GM21619 (cell line): ENCODE measurements around the gene TBRG4.

ENCODE experiments used
- ATAC-seq: cut with Tn5 transposase; IDR thresholded peaks from one replicate; pipeline ENCODE4 v1.9.1; 2021; ENCODE audit not compliant: unreplicated experiment

Gene TBRG4

DNA sequence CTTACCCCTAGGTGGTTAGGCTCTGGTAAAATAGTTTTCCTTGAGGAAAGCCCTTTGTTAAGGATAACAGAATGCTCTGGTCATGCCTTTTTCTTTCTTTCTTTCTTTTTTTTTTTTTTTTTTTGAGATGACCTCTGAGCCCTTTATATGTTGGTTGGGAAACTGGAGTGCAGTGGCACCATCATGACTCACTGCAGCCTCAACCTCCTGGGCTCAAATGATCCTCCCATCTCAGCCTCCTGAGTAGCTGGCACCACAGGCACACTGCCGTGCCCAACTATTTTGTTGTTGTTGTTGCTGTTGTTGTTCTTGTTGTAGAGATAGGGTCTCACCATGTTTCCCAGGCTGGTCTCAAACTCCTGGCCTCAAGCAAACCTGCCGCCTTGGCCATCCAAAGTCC lies 50.1 kb downstream of the TBRG4 start:
- no peak for ATAC-seq

- ATAC-seq: no peak
These were observed 51.2 kb downstream of the TBRG4 start for GRCh38 chr7:45060295-45060694.

DNA sequence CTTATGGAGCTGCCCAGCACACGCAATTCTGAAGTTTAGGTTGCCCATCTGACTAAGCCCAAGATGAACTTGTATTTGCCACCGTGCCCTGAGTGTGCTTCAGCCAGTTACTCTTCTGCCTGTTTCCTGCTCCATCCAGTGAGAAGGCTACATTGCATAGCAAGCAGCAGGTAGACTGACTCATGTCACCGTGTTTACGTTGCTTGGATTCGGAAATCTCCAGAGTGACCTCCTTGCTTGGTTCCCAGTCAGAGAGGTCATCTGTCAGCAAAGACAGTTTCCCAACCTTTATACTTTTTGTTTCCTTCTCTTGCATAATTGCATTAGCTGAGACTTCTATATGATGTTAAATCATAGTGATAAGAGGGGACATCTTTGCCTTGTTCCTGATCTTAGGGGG lies 53.6 kb downstream of the TBRG4 start:
- no peak for ATAC-seq

DNA sequence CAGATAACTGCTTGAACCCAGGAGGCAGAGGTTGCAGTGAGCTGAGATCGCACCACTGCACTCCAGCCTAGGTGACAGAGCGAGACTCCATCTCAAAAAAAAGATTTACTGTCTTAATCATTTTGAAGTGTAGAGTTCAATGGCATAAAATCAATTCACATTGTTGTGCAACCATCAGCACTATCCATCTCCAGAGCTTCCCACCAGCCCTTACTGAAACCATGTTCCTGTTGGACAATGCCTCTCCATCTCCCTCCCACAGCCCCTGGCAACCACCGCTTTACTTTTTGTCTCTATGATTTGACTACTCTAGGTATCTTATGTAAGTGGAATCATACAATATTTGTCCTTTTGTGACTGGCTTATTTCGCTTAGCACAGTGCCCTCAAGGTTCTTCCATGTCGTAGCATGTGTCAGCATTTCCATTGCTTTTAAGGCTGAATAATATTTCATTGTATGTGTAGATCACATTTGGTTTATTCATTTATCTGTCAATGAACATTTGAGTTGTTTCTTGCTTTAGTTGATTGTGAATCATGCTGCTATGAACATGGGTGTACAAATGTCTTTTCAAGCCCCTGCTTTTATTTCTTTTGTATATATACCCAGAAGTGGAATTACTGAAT lies 55.8 kb downstream of the TBRG4 start:
- no peak for ATAC-seq

DNA sequence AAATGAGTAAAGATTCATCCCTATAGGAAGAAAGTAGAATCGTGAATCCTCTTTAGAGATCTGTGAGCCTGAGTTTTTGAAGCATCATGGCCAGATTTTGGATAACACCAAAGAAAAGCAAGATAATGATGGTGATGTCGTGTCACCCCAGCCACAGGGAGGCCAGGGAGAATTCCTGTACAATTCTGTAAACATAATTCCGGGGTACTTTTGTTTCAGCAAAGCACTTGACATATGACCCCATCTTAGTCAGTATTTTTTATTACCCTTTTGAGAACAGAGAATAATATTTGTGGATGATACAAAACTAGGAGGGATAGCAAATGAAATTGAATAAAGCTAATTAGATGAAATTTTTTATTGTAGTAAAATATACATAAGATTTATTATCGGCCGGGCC lies 56.5 kb downstream of the TBRG4 start:
- ATAC-seq: no peak

GRCh38 chr7:45054442-45054841 lies 57.1 kb downstream of the TBRG4 start:
- ATAC-seq: no peak

DNA sequence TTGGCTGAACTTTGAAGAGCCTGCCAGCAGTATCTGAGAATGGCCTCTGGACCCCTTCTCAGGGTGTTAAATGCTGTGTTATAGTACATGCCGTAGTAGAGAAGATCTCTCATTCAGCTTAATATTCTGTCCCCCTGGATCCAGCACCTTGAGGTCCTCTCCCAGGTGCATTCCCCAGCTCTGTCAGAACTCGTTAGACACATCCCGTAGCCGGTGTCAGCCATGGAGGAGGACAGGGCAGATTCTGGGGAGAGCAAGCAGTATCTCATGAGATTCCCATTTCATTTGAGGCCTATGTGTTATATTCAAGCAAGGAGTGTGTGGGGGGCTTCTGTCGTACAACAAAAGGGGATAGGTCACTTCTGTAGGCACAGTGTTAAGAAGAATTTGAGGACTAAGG lies 57.6 kb downstream of the TBRG4 start:
- no peak for ATAC-seq

GRCh38 chr7:45053401-45053800 lies 58.1 kb downstream of the TBRG4 start:
- no peak for ATAC-seq

GRCh38 chr7:45052011-45052410 lies 59.5 kb downstream of the TBRG4 start:
- no peak for ATAC-seq

- ATAC-seq: no peak
These were observed 61.3 kb downstream of the TBRG4 start for GRCh38 chr7:45050198-45050597.
